WI38 (cell line): ENCODE data around the gene RXRA.

Source experiments
- H3K4me3 ChIP-seq: 2 replicates; pipeline ENCODE4 v1.5.1; 2011; ENCODE audit warnings: low read depth, mild to moderate bottlenecking, control low read depth, low read length
- CTCF ChIP-seq: IDR thresholded peaks from 2 replicates; pipeline ENCODE4 v1.5.1; 2012; ENCODE audit warnings: low read depth, mild to moderate bottlenecking, control low read depth, low read length

Gene RXRA

GRCh38 chr9:134346840-134347583 is 20.8 kb downstream of the RXRA start:
- H3K4me3 ChIP-seq, result no peak overlapping the region
- TF ChIP-seq CTCF, result no peak

- no peak for TF ChIP-seq CTCF
- H3K4me3 ChIP-seq, result no peak overlapping the region
Measured at GRCh38 chr9:134347996-134348395, 21.7 kb downstream of the RXRA start.

- TF ChIP-seq CTCF, result no peak
- H3K4me3 ChIP-seq, result no peak overlapping the region
Measured at GRCh38 chr9:134348404-134349155, 22.3 kb downstream of the RXRA start.

GRCh38 chr9:134349936-134350335 is 23.7 kb downstream of the RXRA start:
- TF ChIP-seq CTCF, result no peak
- no peak overlapping the region for H3K4me3 ChIP-seq

GRCh38 chr9:134350416-134350994 is 24.2 kb downstream of the RXRA start:
- H3K4me3 ChIP-seq, result no peak overlapping the region
- no peak for TF ChIP-seq CTCF

- no peak overlapping the region for H3K4me3 ChIP-seq
- TF ChIP-seq CTCF, result no peak
Measured at GRCh38 chr9:134351606-134352176, 25.4 kb downstream of the RXRA start.
